Astrocyte of the cerebellum (primary cell): ENCODE data around the gene DLGAP1.

Experiments used
- DNase-seq: peaks from one replicate; pipeline ENCODE4 v3.0.0-alpha.2; 2011; ENCODE audit warnings: low read depth
- H3K4me3 ChIP-seq: 2 replicates; pipeline ENCODE4 v1.5.1; 2011; ENCODE audit warnings: mild to moderate bottlenecking, low read depth, low read length, moderate library complexity
- in situ Hi-C: cut with HindIII; loops from 2 replicates; pipeline ENCODE4 v1.10.0; 2017; ENCODE audit warnings: low sequenced_read_pairs
- TF ChIP-seq, protein P1 (sequence below): IDR thresholded peaks from 2 replicates; pipeline ENCODE4 v1.5.1; 2012; ENCODE audit warnings: low read length, low read depth, moderate library complexity, mild to moderate bottlenecking; ENCODE audit errors: missing control alignments

Gene DLGAP1

DNA sequence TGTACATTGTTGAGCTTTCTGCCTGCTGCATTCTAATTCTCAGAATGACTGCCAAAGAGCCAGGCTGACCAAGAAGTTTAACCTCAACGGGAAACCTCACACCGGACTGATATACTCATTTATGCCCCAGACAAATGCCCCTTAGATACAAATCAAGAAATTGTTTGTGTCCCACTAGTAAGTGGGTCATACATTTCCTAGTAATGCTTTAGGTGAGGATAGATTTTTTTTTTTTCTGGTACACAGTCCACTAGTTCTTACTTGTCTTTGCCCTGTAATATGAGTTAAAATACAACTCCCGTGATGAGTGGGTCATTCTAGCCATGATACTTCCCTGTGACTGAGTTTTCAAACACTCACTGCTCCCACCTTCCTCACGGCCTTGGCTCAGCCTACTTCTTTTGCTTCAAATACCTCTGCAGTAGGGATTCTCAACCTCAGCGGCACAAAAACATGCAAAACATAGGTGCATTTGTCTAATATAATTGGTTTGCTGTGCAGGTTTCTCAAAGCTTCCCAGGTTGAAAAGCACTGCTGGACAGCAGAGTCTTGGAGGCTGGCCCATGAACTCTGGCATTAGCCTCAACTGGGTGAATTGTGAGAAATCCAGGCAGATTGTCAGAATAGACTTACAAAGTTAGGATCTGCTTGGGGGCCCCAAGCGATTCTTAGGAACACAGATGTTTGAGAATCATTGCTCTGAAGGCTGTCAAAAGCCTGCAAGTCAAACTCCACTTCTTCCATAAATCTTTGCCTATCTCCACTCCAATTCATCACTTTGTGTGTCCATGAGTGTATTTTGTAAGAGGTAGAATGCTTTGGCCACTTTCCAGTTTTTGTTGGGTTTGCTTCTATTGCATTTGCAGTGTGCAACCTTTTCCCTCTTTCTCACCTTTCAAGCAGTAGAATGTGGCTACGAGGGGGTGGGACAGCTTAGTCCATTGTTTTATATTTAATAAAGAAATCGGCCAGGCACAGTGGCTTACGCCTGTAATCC lies 969.7 kb downstream of the DLGAP1 start:
- no peak for DNase-seq
- in situ Hi-C loops = no loop called here
- TF ChIP-seq, protein P1, sequence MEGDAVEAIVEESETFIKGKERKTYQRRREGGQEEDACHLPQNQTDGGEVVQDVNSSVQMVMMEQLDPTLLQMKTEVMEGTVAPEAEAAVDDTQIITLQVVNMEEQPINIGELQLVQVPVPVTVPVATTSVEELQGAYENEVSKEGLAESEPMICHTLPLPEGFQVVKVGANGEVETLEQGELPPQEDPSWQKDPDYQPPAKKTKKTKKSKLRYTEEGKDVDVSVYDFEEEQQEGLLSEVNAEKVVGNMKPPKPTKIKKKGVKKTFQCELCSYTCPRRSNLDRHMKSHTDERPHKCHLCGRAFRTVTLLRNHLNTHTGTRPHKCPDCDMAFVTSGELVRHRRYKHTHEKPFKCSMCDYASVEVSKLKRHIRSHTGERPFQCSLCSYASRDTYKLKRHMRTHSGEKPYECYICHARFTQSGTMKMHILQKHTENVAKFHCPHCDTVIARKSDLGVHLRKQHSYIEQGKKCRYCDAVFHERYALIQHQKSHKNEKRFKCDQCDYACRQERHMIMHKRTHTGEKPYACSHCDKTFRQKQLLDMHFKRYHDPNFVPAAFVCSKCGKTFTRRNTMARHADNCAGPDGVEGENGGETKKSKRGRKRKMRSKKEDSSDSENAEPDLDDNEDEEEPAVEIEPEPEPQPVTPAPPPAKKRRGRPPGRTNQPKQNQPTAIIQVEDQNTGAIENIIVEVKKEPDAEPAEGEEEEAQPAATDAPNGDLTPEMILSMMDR = no peak
- H3K4me3 ChIP-seq = no peak overlapping the region

DNA sequence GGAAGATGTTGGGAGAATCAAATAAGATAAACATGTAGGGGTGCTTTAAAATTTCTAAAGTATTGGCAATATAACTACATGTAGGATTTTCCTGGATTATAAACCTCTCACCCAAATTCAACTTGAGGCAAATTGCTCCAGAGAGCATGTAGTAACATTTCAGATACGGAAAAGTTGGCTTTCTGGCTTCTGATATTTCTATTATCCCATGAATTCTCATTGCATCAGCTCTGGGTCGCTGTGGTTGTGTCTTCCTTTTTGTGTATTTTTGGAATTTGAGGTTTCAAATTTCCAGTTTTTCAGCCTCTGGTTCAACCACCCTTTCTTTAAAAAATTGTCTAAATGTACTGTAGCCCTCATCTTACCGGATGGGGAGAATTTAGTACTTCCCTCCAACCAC lies 972.8 kb downstream of the DLGAP1 start:
- TF ChIP-seq, protein P1 = no peak
- H3K4me3 ChIP-seq = no peak overlapping the region
- in situ Hi-C loops = no loop called here
- DNase-seq = no peak

DNA sequence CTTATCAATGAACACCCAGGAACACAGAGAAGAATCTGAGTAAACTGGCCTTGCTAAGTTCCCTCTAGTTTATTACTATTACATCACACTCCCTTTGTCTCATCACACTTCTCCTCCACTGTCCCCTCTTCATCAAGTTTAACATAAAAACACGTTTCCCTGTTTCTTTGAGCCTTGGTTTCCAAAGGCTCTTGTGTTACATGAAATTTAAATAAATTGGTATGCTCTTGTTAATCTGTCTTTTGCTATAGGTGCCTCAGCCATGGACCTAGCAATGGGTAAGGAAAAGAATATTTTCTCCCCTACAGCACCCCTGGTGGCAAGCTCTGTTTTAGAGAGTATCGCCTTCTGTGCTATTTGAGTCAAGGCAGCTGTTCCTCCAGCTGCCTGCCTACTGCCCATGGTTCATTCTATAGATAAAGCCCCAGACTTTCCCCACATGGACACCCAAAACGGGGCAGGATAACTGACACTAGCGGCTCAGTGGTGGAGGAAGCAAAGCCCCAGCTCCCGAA lies 973.4 kb downstream of the DLGAP1 start:
- in situ Hi-C loops = no loop called here
- no peak overlapping the region for H3K4me3 ChIP-seq
- DNase-seq = no peak
- TF ChIP-seq, protein P1 = peak; percentile 53

DNA sequence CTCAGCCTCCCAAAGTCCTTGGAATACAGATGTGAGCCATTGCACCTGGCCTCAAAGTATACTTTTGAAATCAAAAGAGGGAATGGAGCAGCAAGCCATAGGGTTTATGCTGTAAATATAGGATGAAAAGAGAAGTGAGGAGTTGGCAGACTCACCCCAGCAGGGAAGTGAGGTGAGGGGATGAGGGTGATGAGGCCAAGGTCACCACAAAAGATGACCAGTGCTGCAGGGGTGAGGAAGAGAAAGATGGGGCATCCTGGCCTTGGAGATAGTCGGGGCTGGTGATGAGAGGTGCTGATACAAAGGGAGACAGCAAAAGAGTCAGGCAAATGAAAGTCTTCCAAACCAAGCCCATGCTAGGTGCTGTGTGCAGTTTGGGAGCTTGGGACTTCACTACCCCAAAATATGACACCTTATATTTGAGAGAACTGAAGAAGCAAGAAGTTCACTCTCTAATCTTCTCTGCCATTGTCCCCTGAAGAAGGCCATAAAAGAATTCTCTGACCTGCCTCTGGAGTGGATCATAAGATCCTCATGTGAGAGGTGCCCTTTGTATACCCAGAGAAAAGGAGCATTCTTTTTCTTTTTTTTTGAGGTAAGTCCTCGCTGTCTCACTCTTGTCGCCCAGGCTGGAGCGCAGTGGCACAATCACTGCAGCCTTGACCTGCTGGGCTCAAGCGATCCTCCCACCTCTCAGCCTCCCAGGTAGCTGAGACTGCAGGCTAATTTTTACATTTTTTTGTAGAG lies 974.1 kb downstream of the DLGAP1 start:
- TF ChIP-seq, protein P1 = no peak
- no peak overlapping the region for H3K4me3 ChIP-seq
- in situ Hi-C loops = no loop called here
- no peak for DNase-seq

DNA sequence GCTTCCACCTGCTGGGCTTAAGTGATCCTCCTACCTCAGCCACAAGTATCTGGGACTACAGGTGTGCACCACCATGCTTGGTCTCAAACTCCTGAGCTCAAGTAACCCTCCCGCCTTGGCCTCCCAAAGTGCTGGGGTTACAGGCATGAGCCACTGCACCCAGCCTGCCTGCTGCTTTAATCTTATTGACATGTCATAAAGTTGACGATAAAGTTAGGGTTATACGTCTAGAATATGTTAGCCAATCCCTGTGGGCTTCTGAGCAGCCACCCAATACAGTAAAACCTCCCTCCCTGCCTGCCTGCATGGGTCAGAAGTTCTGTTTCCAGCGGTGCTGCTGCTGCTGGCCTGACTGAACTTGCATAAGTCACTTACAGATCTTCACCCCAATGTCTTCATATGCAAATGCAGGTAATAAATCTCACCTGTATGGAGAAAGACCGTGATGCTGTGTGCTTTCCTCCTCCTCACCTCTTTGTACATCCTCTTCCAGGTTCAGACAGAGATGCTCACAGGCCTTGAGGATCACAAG lies 975.1 kb downstream of the DLGAP1 start:
- in situ Hi-C loops = no loop called here
- DNase-seq = no peak

More for the DNA sequence above, 975.1 kb downstream of the DLGAP1 start:
- TF ChIP-seq, protein P1 = no peak
- no peak overlapping the region for H3K4me3 ChIP-seq
